Activated naive CD4-positive, alpha-beta T cell treated with anti-CD3 and anti-CD28 coated beads, Interleukin-2, amount 50 U/mL, for 72 hours (primary cell): ENCODE results near the gene SETBP1. TPM values are rescaled to one million over a fixed set of nuclear protein-coding genes. Genes with fewer than 3 reads are reported as not detected.

ENCODE experiments used
- ATAC-seq, 2 donors: fragments of 150-1000 bp; cut with Tn5 transposase; 2 replicates each; pipeline ENCODE4 v1.10.0; 2021; ENCODE audit warnings: mild to moderate bottlenecking in 2 of 2, moderate library complexity in 2 of 2
- DNase-seq, 2 donors: peaks; one replicate each; pipeline ENCODE4 v3.0.0; 2021 to 2022; ENCODE audit warnings: low spot score in 2 of 2
- H3K27ac Mint-ChIP-seq, 2 donors: one replicate each; pipeline ENCODE4 v1.8.0; 2022; ENCODE audit warnings: mild to moderate bottlenecking in 2 of 2, mixed read lengths in 2 of 2
- H3K36me3 Mint-ChIP-seq, 2 donors: one replicate each; pipeline ENCODE4 v1.8.0; 2022; ENCODE audit warnings: mixed read lengths in 2 of 2
- H3K9me3 Mint-ChIP-seq, 2 donors: one replicate each; pipeline ENCODE4 v1.8.0; 2022; ENCODE audit warnings: mixed read lengths in 2 of 2
- total RNA-seq, 2 donors: library from RNA; stranded (reverse); gene quantifications; one replicate each; pipeline ENCODE4 v1.2.3, GENCODE V29; 2022

SETBP1 gene
- total RNA-seq, 2 donors from 2014 or later: 1.2 to 2.7 TPM

- no peak for ATAC-seq
- no peak for DNase-seq
- Mint-ChIP-seq H3K27ac (no peak overlapping the region), H3K9me3 (peaks cover 3 to 8% of the 10 kb centered on the region in 2 donors), H3K36me3 (peaks cover 5 to 15% of the 10 kb centered on the region in 2 donors)
Measured at GRCh38 chr18:44885507-44885906, 204.8 kb downstream of the SETBP1 start.

- Mint-ChIP-seq H3K36me3 (peaks cover 10 to 26% of the 10 kb centered on the region in 2 donors), H3K9me3 (peaks cover 8 to 22% of the 10 kb centered on the region in 2 donors), H3K27ac (peak overlapping the region; percentile 84 to 95)
- peak; percentile 36 to 69 for DNase-seq
- peak; percentile 98 to 99 for ATAC-seq
Measured at GRCh38 chr18:44887227-44887631, 206.5 kb downstream of the SETBP1 start.

- peaks cover 11 to 22% of the 10 kb centered on the region in 2 donors for H3K9me3 Mint-ChIP-seq
- no peak for ATAC-seq
- peaks cover 10 to 26% of the 10 kb centered on the region in 2 donors for H3K36me3 Mint-ChIP-seq
- DNase-seq: no peak
- no peak overlapping the region for H3K27ac Mint-ChIP-seq
Measured at GRCh38 chr18:44889111-44889510, 208.4 kb downstream of the SETBP1 start.

GRCh38 chr18:44893045-44893706 lies 212.5 kb downstream of the SETBP1 start:
- Mint-ChIP-seq H3K27ac (peak overlapping the region in 1 of 2 donors; percentile 78), H3K36me3 (peaks cover 5 to 21% of the 10 kb centered on the region in 2 donors), H3K9me3 (peaks cover 8 to 17% of the 10 kb centered on the region in 2 donors)
- no peak for DNase-seq
- peak; percentile 89 for ATAC-seq

GRCh38 chr18:44893966-44894365 lies 213.3 kb downstream of the SETBP1 start:
- DNase-seq: no peak
- H3K9me3 Mint-ChIP-seq: peaks cover 8 to 17% of the 10 kb centered on the region in 2 donors
- ATAC-seq: no peak
- peak overlapping the region in 1 of 2 donors; percentile 78 for H3K27ac Mint-ChIP-seq
- peaks cover 5 to 21% of the 10 kb centered on the region in 2 donors for H3K36me3 Mint-ChIP-seq

GRCh38 chr18:44895176-44895798 lies 214.6 kb downstream of the SETBP1 start:
- peaks cover 5 to 18% of the 10 kb centered on the region in 2 donors for H3K36me3 Mint-ChIP-seq
- H3K27ac Mint-ChIP-seq: no peak overlapping the region
- peaks cover 8 to 15% of the 10 kb centered on the region in 2 donors for H3K9me3 Mint-ChIP-seq
- DNase-seq: peak in 1 of 2 donors; percentile 10
- peak in 1 of 2 donors; percentile 63 for ATAC-seq

GRCh38 chr18:44896846-44897245 lies 216.2 kb downstream of the SETBP1 start:
- peaks cover 3 to 5% of the 10 kb centered on the region in 2 donors for H3K9me3 Mint-ChIP-seq
- ATAC-seq: no peak
- no peak for DNase-seq
- H3K27ac Mint-ChIP-seq: no peak overlapping the region
- H3K36me3 Mint-ChIP-seq: peaks cover 2% of the 10 kb centered on the region in 2 donors

- Mint-ChIP-seq H3K9me3 (peaks cover 0 to 3% of the 10 kb centered on the region in 2 donors), H3K27ac (no peak overlapping the region), H3K36me3 (no peaks in the 10 kb centered on the region)
- ATAC-seq (no peak), DNase-seq (no peak)
Measured at GRCh38 chr18:44897411-44897810, 216.7 kb downstream of the SETBP1 start.

GRCh38 chr18:44897816-44898215 lies 217.1 kb downstream of the SETBP1 start:
- ATAC-seq: peak in 1 of 2 donors; percentile 14
- Mint-ChIP-seq H3K36me3 (no peaks in the 10 kb centered on the region), H3K27ac (no peak overlapping the region), H3K9me3 (peaks cover 0 to under 1% of the 10 kb centered on the region in 2 donors)
- DNase-seq: no peak

GRCh38 chr18:44898498-44898897 lies 217.8 kb downstream of the SETBP1 start:
- DNase-seq (no peak), ATAC-seq (no peak)
- Mint-ChIP-seq H3K9me3 (no peaks in the 10 kb centered on the region), H3K36me3 (no peaks in the 10 kb centered on the region), H3K27ac (no peak overlapping the region)

- Mint-ChIP-seq H3K36me3 (no peaks in the 10 kb centered on the region), H3K9me3 (peaks cover 0 to 2% of the 10 kb centered on the region in 2 donors), H3K27ac (no peak overlapping the region)
- ATAC-seq: no peak
- no peak for DNase-seq
Measured at GRCh38 chr18:44899832-44900231, 219.1 kb downstream of the SETBP1 start.

GRCh38 chr18:44900627-44901026 lies 219.9 kb downstream of the SETBP1 start:
- peaks cover 0 to 3% of the 10 kb centered on the region in 2 donors for H3K9me3 Mint-ChIP-seq
- ATAC-seq (no peak), DNase-seq (no peak)
- H3K27ac Mint-ChIP-seq: no peak overlapping the region
- no peaks in the 10 kb centered on the region for H3K36me3 Mint-ChIP-seq

- H3K27ac Mint-ChIP-seq: no peak overlapping the region
- ATAC-seq: no peak
- H3K9me3 Mint-ChIP-seq: peaks cover 0 to 3% of the 10 kb centered on the region in 2 donors
- no peak for DNase-seq
- H3K36me3 Mint-ChIP-seq: no peaks in the 10 kb centered on the region
Measured at GRCh38 chr18:44901283-44901682, 220.6 kb downstream of the SETBP1 start.

- H3K27ac Mint-ChIP-seq: no peak overlapping the region
- H3K36me3 Mint-ChIP-seq: no peaks in the 10 kb centered on the region
- ATAC-seq (no peak), DNase-seq (no peak)
- peaks cover 3% of the 10 kb centered on the region in 2 donors for H3K9me3 Mint-ChIP-seq
Measured at GRCh38 chr18:44903327-44903726, 222.6 kb downstream of the SETBP1 start.

- Mint-ChIP-seq H3K9me3 (peaks cover 3 to 4% of the 10 kb centered on the region in 2 donors), H3K36me3 (no peaks in the 10 kb centered on the region), H3K27ac (no peak overlapping the region)
- DNase-seq (no peak), ATAC-seq (no peak)
Measured at GRCh38 chr18:44904768-44905167, 224.1 kb downstream of the SETBP1 start.

GRCh38 chr18:44909191-44909719 lies 228.6 kb downstream of the SETBP1 start:
- peaks cover 6% of the 10 kb centered on the region in 2 donors for H3K9me3 Mint-ChIP-seq
- DNase-seq: no peak
- H3K27ac Mint-ChIP-seq: no peak overlapping the region
- H3K36me3 Mint-ChIP-seq: no peaks in the 10 kb centered on the region
- ATAC-seq: peak in 1 of 2 donors; percentile 33

- ATAC-seq (no peak), DNase-seq (no peak)
- no peaks in the 10 kb centered on the region for H3K36me3 Mint-ChIP-seq
- peaks cover 5 to 8% of the 10 kb centered on the region in 2 donors for H3K9me3 Mint-ChIP-seq
- H3K27ac Mint-ChIP-seq: no peak overlapping the region
Measured at GRCh38 chr18:44911260-44911659, 230.6 kb downstream of the SETBP1 start.
